ENCODE measurements around the gene GNAT1.

DNA sequence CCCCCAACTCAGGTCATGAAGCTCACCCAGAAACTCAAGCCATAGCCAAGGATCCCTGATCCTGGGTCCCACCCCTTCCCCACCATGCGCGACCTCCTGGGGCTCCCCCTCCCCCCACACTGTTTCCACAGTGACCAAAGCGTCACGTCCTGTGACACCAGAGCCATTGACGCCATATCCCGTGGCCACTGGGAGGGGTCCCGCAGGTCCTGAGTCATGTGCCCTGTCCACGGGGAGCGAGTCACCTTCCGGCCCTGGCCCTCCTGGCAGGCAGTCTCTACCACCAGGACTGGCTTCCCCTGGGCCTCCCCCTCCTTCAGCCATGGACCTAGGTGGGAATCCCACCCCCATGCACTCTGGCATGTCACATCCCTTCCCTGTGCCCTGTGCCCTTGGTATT lies 20.7 kb upstream of the GNAT1 start:
- TF ChIP-seq EZH2 (IDR thresholded peaks at IDR 0.05; ENCODE audit: insufficient read depth, poor library complexity, severe bottlenecking), result no peak
- no peak for TF ChIP-seq EZH2phosphoT487 (IDR thresholded peaks at IDR 0.05; ENCODE audit: insufficient read depth, low read depth)
